NCI-H2107 (cell line): ENCODE measurements around the gene UPK3BL2.
"Not testable (repeated sequence)": the region's sequence is repeated elsewhere in the genome, so short reads cannot be mapped to it uniquely, and the experiment has no call there.

ENCODE experiments used
- DNase-seq: peaks from one replicate; lab custom pipeline; 2025; lab: John Stamatoyannopoulos, UW

The UPK3BL2 gene

GRCh38 chr7:102527822-102528793, 15.4 kb downstream of the UPK3BL2 start:
- DNase-seq: not testable (repeated sequence)

- DNase-seq: not testable (repeated sequence)
Observed at GRCh38 chr7:102527182-102527581, 16.3 kb downstream of the UPK3BL2 start.

DNA sequence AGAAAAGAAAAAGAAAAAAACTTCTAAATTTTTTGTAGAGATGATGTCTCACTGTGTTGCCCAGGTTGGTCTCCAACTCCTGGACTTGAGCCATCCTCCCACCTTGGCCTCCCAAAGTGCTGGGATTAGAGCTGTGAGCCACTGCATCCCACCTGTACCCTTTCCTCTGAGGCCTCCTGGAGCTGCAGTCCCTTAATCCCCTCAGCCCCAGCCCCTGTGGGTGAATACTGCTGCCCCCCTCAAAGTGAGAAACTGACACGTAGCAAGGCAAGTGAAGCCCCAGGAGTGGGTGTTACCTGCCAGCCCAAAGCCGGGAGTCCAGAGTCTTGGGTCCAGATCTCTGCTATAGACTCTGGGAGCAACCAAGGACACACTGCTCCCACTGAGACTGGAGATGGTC, 18.7 kb downstream of the UPK3BL2 start:
- DNase-seq: not testable (repeated sequence)

DNA sequence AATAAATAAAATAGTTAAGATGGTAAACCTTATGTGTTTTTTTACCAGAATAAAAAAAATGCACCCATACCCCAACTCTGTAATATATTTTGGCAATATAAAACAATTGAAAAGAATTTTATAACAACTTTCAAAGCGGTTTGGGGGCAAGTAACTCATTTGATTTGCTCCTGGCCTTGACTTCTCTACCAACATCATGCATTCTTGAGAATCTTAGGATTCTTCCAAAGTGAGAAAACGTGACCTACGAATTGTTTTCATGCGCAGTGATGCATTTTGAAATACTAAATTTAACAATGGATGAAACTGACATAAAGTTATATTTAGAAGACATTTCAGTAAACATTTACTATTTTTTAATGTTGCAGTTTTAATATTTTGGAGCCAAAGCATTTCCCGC, 22.7 kb downstream of the UPK3BL2 start:
- DNase-seq: not testable (repeated sequence)

GRCh38 chr7:102517550-102518147, 25.8 kb downstream of the UPK3BL2 start, which contains the start of gene RASA4B:
Gene RASA4B (minus strand): TSS chr7:102517777. CDS start chr7:102517710, 67 bp downstream.
- not testable (repeated sequence) for DNase-seq

- not testable (repeated sequence) for DNase-seq
Observed at GRCh38 chr7:102516951-102517350, 26.5 kb downstream of the UPK3BL2 start.

GRCh38 chr7:102515889-102516288, 27.6 kb downstream of the UPK3BL2 start:
- DNase-seq: not testable (repeated sequence)

DNA sequence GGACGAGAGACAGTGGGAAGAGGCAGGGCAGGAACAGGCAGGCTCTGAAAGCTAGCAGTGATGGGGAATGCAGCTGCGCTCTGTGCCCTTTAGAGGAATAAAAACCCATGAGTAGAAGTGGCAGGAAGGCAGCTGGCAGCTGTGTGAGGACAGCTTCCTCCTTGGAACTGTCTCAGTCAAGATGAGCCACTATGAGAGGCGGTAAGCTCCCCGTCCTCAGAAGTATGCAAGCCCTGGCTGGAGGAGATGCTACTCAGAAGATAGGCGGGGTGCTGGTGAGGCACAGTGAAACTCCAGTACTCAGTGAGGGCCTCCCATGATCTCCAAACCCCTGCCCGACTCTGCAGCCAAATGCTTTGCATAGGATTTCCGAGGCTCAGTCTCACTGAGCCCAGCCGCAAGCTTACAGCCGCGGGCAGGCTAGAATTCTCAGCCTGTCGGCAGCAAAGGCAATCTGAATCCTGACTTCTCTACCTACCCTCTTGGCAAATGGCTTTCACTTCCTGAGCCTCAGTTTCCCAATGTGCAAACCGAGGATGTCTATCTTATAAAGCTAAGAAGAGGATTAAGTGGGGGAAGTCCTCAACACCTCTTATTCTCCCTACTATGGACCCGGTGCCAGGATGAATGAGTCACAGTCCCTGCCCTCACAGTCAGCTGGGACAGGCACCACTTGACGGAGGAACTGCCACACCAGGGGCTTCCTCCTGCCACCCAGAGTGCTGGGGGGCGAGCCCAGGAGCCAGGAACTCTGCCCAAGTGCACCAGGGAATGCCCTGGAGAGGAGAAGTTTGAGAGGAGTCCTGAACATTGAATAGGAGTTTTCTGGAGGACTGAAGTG, 28.4 kb downstream of the UPK3BL2 start:
- DNase-seq: not testable (repeated sequence)

GRCh38 chr7:102512642-102513221, 30.8 kb downstream of the UPK3BL2 start:
- not testable (repeated sequence) for DNase-seq

DNA sequence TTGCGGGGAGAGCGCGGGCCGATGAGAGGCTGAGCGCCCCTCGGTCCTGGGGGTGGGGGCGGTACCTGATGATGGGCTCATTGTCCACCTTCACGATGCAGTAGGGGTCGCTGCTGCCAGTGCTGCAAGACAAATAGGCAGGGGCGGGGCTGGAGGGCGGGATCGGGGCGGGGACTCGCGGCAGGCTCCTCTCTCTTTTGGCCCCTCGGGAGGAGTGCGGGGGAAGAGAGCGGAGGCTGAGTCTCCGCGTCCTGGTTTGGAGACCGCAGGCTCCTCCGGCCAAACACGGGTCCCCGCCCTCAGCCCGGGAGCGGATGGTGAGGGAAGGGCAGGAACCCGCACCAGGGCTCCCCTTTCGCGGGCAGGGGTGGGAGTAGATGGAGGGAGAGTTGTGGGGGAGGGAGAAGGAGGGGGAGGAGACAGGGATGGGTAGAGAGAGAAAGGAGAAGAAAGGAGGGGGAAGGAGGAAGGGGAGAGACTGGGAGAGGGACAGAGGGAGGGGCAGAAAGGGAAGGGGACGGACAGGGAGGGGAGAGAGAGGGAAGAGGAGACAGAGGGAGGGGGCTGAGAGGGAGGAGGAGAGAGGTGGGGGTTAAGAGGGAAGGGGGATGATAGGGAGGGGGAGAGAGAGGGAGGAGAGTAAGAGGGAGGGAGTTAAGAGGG, 31.5 kb downstream of the UPK3BL2 start:
- DNase-seq: not testable (repeated sequence)

DNA sequence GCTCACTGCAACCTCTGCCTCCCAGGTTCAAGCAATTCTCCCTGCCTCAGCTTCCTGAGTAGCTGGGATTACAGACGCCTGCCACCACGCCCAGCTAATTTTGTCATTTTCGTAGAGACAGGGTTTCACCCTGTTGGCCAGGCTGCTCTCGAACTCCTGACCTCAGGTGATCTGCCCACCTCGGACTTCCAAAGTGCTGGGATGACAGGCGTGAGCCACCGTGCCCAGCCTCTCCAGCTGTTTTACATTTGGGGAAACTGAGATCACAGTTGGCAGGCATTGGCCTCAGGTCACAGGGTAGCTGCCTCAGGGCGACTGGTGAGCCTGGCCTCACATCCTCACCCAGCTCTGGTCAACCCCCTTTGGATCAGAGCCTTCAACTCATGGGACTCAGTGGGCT, 32.9 kb downstream of the UPK3BL2 start:
- not testable (repeated sequence) for DNase-seq

- not testable (repeated sequence) for DNase-seq
Observed at GRCh38 chr7:102507410-102508088, 35.9 kb downstream of the UPK3BL2 start.

- not testable (repeated sequence) for DNase-seq
Observed at GRCh38 chr7:102505298-102506185, 38.0 kb downstream of the UPK3BL2 start.

- DNase-seq: not testable (repeated sequence)
Observed at GRCh38 chr7:102503141-102503540, 40.4 kb downstream of the UPK3BL2 start.

- not testable (repeated sequence) for DNase-seq
Observed at GRCh38 chr7:102498321-102498720, 45.2 kb downstream of the UPK3BL2 start.

DNA sequence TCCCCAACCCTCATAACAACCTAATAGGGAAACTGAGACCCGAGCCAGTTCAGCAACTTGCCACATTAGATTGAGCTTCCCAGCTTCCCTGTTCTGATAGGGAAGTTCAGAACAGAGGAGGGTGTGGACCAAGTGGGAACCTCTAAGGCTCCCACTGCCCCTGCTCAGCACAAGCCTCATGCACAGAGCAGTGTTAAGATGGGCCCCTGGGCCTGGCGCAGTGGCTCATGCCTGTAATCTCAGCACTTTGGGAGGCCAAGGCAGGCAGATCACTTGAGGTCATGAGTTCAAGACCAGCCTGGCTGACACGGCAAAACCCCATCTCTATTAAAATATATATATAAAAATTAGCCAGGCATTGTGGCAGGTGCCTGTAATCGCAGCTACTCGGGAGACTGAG, 46.2 kb downstream of the UPK3BL2 start:
- not testable (repeated sequence) for DNase-seq

GRCh38 chr7:102496861-102497260, 46.6 kb downstream of the UPK3BL2 start:
- DNase-seq: not testable (repeated sequence)

DNA sequence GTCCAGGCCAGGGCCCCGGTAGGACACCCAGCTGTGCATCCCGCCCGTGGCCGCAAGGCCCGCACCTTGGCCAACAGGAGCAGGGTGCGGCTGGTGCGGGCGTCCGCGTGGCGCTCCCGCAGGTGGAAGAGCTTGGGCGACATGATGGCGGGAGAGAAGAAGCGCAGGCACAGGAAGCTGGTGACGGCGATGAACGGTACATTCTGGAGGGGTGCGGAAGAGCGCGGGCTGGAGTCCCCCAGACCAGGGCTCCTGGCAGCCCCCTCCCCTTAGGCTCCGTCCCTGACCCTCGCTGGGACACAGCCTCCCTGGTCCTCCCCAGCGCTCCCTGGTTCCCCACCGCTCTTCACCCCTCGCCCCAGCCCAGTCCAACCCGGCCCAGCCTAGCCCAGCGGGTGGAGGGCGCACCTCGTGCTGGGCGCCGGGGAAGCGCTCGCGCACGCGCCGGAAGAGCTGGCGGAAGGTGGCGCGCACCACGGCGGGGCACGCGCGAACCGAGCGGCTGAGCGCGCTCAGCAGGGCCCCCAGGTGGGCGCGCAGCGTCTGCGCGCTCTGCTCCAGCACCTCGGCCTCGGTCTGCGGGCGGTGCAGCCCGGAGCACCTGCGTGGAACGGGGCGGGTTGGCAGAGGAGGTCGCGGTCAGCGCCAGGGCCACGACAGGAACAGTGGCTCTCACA, 48.9 kb downstream of the UPK3BL2 start:
- DNase-seq: not testable (repeated sequence)

DNA sequence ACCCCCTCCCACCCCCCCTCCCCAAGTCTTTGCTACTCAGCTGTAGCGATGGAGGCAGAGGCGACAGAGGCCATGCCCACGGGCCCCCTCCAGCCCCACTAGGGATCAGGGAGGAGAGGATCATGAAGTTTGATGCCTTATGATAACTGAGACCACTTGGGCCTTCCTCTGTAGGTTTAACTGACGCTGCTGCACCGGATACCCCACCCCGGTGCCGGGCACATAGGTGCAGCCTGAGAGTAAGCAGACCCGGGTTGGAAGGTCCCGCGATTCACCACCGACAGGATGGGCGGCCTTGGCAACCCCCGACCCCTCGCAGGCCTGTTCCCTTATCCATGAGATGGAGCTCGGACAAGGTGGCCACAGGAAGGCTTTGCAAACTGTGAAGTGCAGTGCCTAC, 49.5 kb downstream of the UPK3BL2 start:
- DNase-seq: not testable (repeated sequence)
